Muscle layer of colon (tissue), 2 donors: Measurements from ENCODE around the gene KIF6.

ENCODE experiments used
- H3K27ac ChIP-seq: one replicate; pipeline ENCODE4 v1.7.0; 2013; ENCODE audit warnings: low read depth, mild to moderate bottlenecking, low read length, moderate library complexity
- H3K27me3 ChIP-seq, 2 donors: one replicate each; pipeline ENCODE4 v1.7.0; 2013; ENCODE audit warnings: low read length in 2 of 2, mild to moderate bottlenecking in 2 of 2; ENCODE audit not compliant: insufficient read depth in 2 of 2, control insufficient read depth in 1 of 2
- H3K36me3 ChIP-seq: one replicate; pipeline ENCODE4 v1.7.0; 2013; ENCODE audit warnings: mild to moderate bottlenecking, low read length; ENCODE audit not compliant: insufficient read depth
- H3K4me1 ChIP-seq: one replicate; pipeline ENCODE4 v1.7.0; 2013; ENCODE audit warnings: mild to moderate bottlenecking, low read length; ENCODE audit not compliant: insufficient read depth
- H3K4me3 ChIP-seq, 2 donors: one replicate each; pipeline ENCODE4 v1.7.0; 2013; ENCODE audit warnings: low read length in 2 of 2, low read depth in 1 of 2, mild to moderate bottlenecking in 1 of 2, moderate library complexity in 1 of 2
- H3K9ac ChIP-seq: one replicate; pipeline ENCODE4 v1.7.0; 2013; ENCODE audit warnings: low read length
- H3K9me3 ChIP-seq: one replicate; pipeline ENCODE4 v1.7.0; 2013; ENCODE audit warnings: mild to moderate bottlenecking, low read length
- donor health status: abdominal sarcoma.
- donor health status: Adenocarcinoma of cecum.

Gene KIF6

GRCh38 chr6:39706819-39707335, 18.3 kb downstream of the KIF6 start:
- Histone ChIP-seq H3K4me1 (no peaks in the 10 kb centered on the region), H3K9ac (no peak overlapping the region), H3K4me3 (no peak overlapping the region), H3K36me3 (no peaks in the 10 kb centered on the region), H3K27me3 (no peaks in the 10 kb centered on the region), H3K9me3 (no peaks in the 10 kb centered on the region), H3K27ac (no peak overlapping the region)

GRCh38 chr6:39702265-39702664, 22.9 kb downstream of the KIF6 start:
- Histone ChIP-seq H3K9me3 (no peaks in the 10 kb centered on the region), H3K4me1 (no peaks in the 10 kb centered on the region), H3K4me3 (no peak overlapping the region), H3K27ac (no peak overlapping the region), H3K9ac (no peak overlapping the region), H3K27me3 (no peaks in the 10 kb centered on the region), H3K36me3 (no peaks in the 10 kb centered on the region)

- no peaks in the 10 kb centered on the region for H3K36me3 ChIP-seq
- no peaks in the 10 kb centered on the region for H3K27me3 ChIP-seq
- H3K4me3 ChIP-seq = no peak overlapping the region
- no peak overlapping the region for H3K9ac ChIP-seq
- no peak overlapping the region for H3K27ac ChIP-seq
- H3K9me3 ChIP-seq = no peaks in the 10 kb centered on the region
- no peaks in the 10 kb centered on the region for H3K4me1 ChIP-seq
Measured at GRCh38 chr6:39700362-39700761, 24.8 kb downstream of the KIF6 start.

- Histone ChIP-seq H3K27me3 (no peaks in the 10 kb centered on the region), H3K36me3 (no peaks in the 10 kb centered on the region), H3K9me3 (no peaks in the 10 kb centered on the region), H3K9ac (no peak overlapping the region), H3K4me1 (no peaks in the 10 kb centered on the region), H3K4me3 (no peak overlapping the region), H3K27ac (no peak overlapping the region)
Measured at GRCh38 chr6:39698789-39699188, 26.4 kb downstream of the KIF6 start.

GRCh38 chr6:39696986-39697788, 28.0 kb downstream of the KIF6 start:
- H3K4me3 ChIP-seq = no peak overlapping the region
- no peaks in the 10 kb centered on the region for H3K27me3 ChIP-seq
- no peaks in the 10 kb centered on the region for H3K36me3 ChIP-seq
- no peak overlapping the region for H3K9ac ChIP-seq
- no peaks in the 10 kb centered on the region for H3K9me3 ChIP-seq
- H3K4me1 ChIP-seq = no peaks in the 10 kb centered on the region
- H3K27ac ChIP-seq = no peak overlapping the region

- Histone ChIP-seq H3K9me3 (no peaks in the 10 kb centered on the region), H3K27me3 (no peaks in the 10 kb centered on the region), H3K4me3 (no peak overlapping the region), H3K9ac (no peak overlapping the region), H3K4me1 (no peaks in the 10 kb centered on the region), H3K36me3 (no peaks in the 10 kb centered on the region), H3K27ac (no peak overlapping the region)
Measured at GRCh38 chr6:39695447-39695846, 29.8 kb downstream of the KIF6 start.

GRCh38 chr6:39693206-39693605, 32.0 kb downstream of the KIF6 start:
- Histone ChIP-seq H3K9me3 (no peaks in the 10 kb centered on the region), H3K4me1 (no peaks in the 10 kb centered on the region), H3K27ac (no peak overlapping the region), H3K4me3 (no peak overlapping the region), H3K36me3 (no peaks in the 10 kb centered on the region), H3K27me3 (no peaks in the 10 kb centered on the region), H3K9ac (no peak overlapping the region)

- no peaks in the 10 kb centered on the region for H3K27me3 ChIP-seq
- H3K9me3 ChIP-seq = no peaks in the 10 kb centered on the region
- no peak overlapping the region for H3K4me3 ChIP-seq
- H3K27ac ChIP-seq = no peak overlapping the region
- H3K4me1 ChIP-seq = no peaks in the 10 kb centered on the region
- no peaks in the 10 kb centered on the region for H3K36me3 ChIP-seq
- H3K9ac ChIP-seq = no peak overlapping the region
Measured at GRCh38 chr6:39688494-39688893, 36.7 kb downstream of the KIF6 start.

GRCh38 chr6:39686976-39687375, 38.2 kb downstream of the KIF6 start:
- Histone ChIP-seq H3K4me1 (no peaks in the 10 kb centered on the region), H3K9ac (no peak overlapping the region), H3K4me3 (no peak overlapping the region), H3K36me3 (no peaks in the 10 kb centered on the region), H3K27me3 (no peaks in the 10 kb centered on the region), H3K9me3 (no peaks in the 10 kb centered on the region), H3K27ac (no peak overlapping the region)

GRCh38 chr6:39685938-39686337, 39.3 kb downstream of the KIF6 start:
- Histone ChIP-seq H3K4me3 (no peak overlapping the region), H3K9ac (no peak overlapping the region), H3K27me3 (no peaks in the 10 kb centered on the region), H3K27ac (no peak overlapping the region), H3K4me1 (no peaks in the 10 kb centered on the region), H3K9me3 (no peaks in the 10 kb centered on the region), H3K36me3 (no peaks in the 10 kb centered on the region)

GRCh38 chr6:39685489-39685826, 39.8 kb downstream of the KIF6 start:
- Histone ChIP-seq H3K36me3 (no peaks in the 10 kb centered on the region), H3K9ac (no peak overlapping the region), H3K27ac (no peak overlapping the region), H3K9me3 (no peaks in the 10 kb centered on the region), H3K27me3 (no peaks in the 10 kb centered on the region), H3K4me3 (no peak overlapping the region), H3K4me1 (no peaks in the 10 kb centered on the region)
